Measurements from ENCODE around the gene GADD45B.
"Not testable (repeated sequence)": the region's sequence is repeated elsewhere in the genome, so short reads cannot be mapped to it uniquely, and the experiment has no call there.

Gene GADD45B

GRCh38 chr19:2449019-2449418, 26.9 kb upstream of the GADD45B start:
- Histone ChIP-seq H3K4me1 (ENCODE audit: control insufficient read depth, insufficient read depth, low read length) (0 out of 2 replicates have a peak, but pooled peaks cover 5% of the 10 kb centered on the region), H3K36me3 (ENCODE audit: control insufficient read depth, insufficient read depth, low read length) (peaks cover 26% of the 10 kb centered on the region), H3K9ac (ENCODE audit: low read length) (no peak overlapping the region), H3K27me3 (ENCODE audit: control insufficient read depth, insufficient read depth, low read length) (no peaks in the 10 kb centered on the region), H3K4me3 (ENCODE audit: low read depth, low read length) (no peak overlapping the region), H3K27ac (ENCODE audit: low read depth, low read length) (no peak overlapping the region), H3K9me3 (ENCODE audit: control insufficient read depth, insufficient read depth, low read depth, low read length) (no peaks in the 10 kb centered on the region)

DNA sequence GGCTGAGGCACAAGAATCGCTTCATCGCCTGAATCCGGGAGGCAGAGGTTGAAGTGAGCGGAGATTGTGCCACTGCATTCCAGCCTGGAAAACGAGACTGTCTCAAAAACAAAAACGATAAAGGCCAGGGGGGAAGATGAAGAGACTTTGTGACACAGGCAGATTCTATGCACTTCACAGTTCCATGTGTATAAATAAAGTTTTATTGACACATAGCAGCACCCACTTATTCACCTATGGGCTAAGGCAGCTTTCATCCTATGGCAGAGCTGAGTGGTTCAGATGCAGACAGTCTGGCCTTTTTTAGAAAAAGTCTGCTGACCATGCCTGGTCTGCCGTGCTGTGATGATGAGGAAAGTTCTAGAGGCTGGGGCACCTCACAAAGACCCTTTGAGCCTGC, 24.8 kb upstream of the GADD45B start:
- no peak overlapping the region for H3K4me3 ChIP-seq (ENCODE audit: low read depth, low read length)
- H3K27me3 ChIP-seq (ENCODE audit: control insufficient read depth, insufficient read depth, low read length), result no peaks in the 10 kb centered on the region
- no peak overlapping the region for H3K9ac ChIP-seq (ENCODE audit: low read length)
- peaks cover 14% of the 10 kb centered on the region; the same call in 1 of the 2 replicates for H3K4me1 ChIP-seq (ENCODE audit: control insufficient read depth, insufficient read depth, low read length)
- peaks cover 17% of the 10 kb centered on the region for H3K36me3 ChIP-seq (ENCODE audit: control insufficient read depth, insufficient read depth, low read length)
- no peak overlapping the region for H3K27ac ChIP-seq (ENCODE audit: low read depth, low read length)
- no peaks in the 10 kb centered on the region for H3K9me3 ChIP-seq (ENCODE audit: control insufficient read depth, insufficient read depth, low read depth, low read length)

DNA sequence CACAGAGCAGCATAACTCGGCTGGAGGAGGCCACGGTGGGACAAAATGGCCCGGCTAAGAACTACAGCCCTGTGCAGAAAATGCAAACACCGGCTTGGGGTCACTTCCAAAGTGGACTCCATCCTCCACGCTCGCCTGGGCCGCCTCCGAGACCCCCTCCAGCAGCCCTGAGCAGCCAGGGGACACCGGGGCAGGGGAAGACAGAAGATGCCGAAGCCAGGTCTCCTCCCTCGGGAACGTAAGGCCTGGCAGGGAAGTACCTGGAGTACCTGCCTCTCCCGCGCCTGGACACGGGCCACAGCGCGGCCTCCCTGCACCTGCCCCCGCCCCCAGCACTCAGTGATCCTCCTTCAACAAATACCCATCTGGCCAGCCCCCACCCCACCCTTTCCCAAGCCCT, 24.2 kb upstream of the GADD45B start:
- Histone ChIP-seq H3K9me3 (ENCODE audit: control insufficient read depth, insufficient read depth, low read depth, low read length) (no peaks in the 10 kb centered on the region), H3K27ac (ENCODE audit: low read depth, low read length) (no peak overlapping the region), H3K4me3 (ENCODE audit: low read depth, low read length) (no peak overlapping the region), H3K27me3 (ENCODE audit: control insufficient read depth, insufficient read depth, low read length) (no peaks in the 10 kb centered on the region), H3K4me1 (ENCODE audit: control insufficient read depth, insufficient read depth, low read length) (peaks cover 14% of the 10 kb centered on the region; the same call in 1 of the 2 replicates), H3K9ac (ENCODE audit: low read length) (no peak overlapping the region), H3K36me3 (ENCODE audit: control insufficient read depth, insufficient read depth, low read length) (peaks cover 17% of the 10 kb centered on the region)

- peaks cover 12% of the 10 kb centered on the region for H3K36me3 ChIP-seq (ENCODE audit: control insufficient read depth, insufficient read depth, low read length)
- no peaks in the 10 kb centered on the region for H3K9me3 ChIP-seq (ENCODE audit: control insufficient read depth, insufficient read depth, low read depth, low read length)
- no peak overlapping the region for H3K9ac ChIP-seq (ENCODE audit: low read length)
- H3K4me3 ChIP-seq (ENCODE audit: low read depth, low read length), result no peak overlapping the region
- H3K27ac ChIP-seq (ENCODE audit: low read depth, low read length), result no peak overlapping the region
- peaks cover 17% of the 10 kb centered on the region; the same call in 1 of the 2 replicates for H3K4me1 ChIP-seq (ENCODE audit: control insufficient read depth, insufficient read depth, low read length)
- no peaks in the 10 kb centered on the region for H3K27me3 ChIP-seq (ENCODE audit: control insufficient read depth, insufficient read depth, low read length)
These were observed 22.4 kb upstream of the GADD45B start for GRCh38 chr19:2453431-2454025.

DNA sequence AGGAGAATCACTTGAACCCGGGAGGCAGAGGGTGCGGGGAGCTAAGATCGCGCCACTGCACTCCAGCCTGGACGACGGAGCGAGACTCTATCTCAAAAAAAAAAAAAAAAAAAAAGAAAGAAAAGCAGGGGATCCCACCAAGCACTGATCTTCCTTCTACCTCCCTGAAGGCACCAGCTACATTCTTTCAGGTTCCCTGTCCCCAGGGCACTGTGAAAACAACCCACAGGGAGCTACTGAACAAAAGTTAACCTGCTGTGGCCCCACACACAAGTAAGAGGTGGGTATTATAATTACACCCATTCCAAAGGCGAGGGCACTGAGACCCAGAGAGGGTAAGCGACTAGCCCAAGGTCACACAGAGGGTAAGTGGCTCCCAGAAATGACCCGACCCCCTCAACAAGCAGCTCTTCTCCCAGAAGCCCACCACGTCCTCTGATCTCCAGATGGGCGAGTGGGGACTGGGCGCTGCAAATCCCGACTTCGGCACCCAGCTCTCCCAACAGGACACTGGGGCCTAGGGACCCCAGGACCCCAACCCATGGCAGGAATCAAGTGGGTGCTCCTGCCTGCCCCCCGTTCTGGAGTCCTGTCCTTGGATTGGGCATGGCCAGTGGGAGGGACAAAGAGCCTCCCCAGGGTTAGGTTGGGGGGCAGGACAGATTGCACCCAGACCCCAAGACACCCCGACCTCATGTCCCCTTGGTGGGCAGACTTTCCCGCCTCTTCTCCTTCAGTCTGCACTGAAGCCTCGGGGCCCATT, 21.5 kb upstream of the GADD45B start:
- no peaks in the 10 kb centered on the region for H3K27me3 ChIP-seq (ENCODE audit: control insufficient read depth, insufficient read depth, low read length)
- H3K4me3 ChIP-seq (ENCODE audit: low read depth, low read length), result no peak overlapping the region

DNA sequence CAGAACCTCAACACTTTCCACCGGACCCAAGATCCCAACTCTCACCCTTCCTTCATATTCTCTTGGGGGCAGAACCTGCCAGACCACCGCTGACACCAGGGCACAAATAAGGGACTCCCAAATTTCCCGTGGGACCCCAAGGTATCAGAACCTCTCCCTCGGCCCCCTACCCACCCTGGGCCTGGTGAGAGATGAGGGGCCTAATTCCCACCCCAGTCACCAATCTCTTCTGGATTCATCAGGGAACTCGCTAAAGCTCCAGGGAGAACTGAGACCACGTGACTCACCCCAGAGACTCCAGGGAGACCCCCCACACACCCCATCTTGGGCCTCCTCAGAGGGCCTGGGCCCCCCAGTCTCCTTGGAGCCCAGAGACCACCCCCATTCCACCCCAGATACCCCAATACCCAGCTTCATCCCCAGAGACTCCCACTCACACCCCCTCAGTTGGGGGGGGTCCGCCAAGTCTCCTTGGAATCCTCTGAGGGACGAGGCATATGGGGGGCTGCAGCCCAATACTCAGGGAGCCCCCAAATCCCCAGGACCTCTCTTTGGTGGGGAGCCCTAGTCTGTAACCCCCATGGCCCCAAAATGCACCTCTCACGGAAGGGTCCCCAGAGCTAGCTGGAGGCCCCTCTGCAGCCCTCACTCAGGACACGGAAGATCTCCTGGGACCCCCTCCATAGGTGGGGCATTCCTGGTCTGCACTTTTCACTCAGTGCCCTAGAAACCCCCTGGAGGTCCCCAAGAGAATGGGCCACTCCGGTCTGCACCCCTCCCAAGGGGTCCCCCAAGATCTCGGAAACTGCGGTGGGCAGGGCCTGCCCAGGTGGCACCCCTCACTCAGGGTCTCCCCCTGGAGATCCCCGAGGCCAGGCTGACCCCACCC, 20.7 kb upstream of the GADD45B start:
- Histone ChIP-seq H3K9ac (ENCODE audit: low read length) (peak overlapping the region; percentile 98), H3K27ac (ENCODE audit: low read depth, low read length) (no peak overlapping the region; the same call in 1 of the 2 replicates), H3K4me3 (ENCODE audit: low read depth, low read length) (peak overlapping the region; percentile 87), H3K9me3 (ENCODE audit: control insufficient read depth, insufficient read depth, low read depth, low read length) (no peaks in the 10 kb centered on the region), H3K4me1 (ENCODE audit: control insufficient read depth, insufficient read depth, low read length) (peaks cover 17% of the 10 kb centered on the region; the same call in 1 of the 2 replicates), H3K27me3 (ENCODE audit: control insufficient read depth, insufficient read depth, low read length) (no peaks in the 10 kb centered on the region), H3K36me3 (ENCODE audit: control insufficient read depth, insufficient read depth, low read length) (peaks cover 7% of the 10 kb centered on the region; the same call in 1 of the 2 replicates)

More for the DNA sequence above, 21.5 kb upstream of the GADD45B start:
- no peak overlapping the region for H3K27ac ChIP-seq (ENCODE audit: low read depth, low read length)
- H3K9me3 ChIP-seq (ENCODE audit: control insufficient read depth, insufficient read depth, low read depth, low read length), result no peaks in the 10 kb centered on the region
- H3K36me3 ChIP-seq (ENCODE audit: control insufficient read depth, insufficient read depth, low read length), result peaks cover 7% of the 10 kb centered on the region; the same call in 1 of the 2 replicates
- peaks cover 17% of the 10 kb centered on the region; the same call in 1 of the 2 replicates for H3K4me1 ChIP-seq (ENCODE audit: control insufficient read depth, insufficient read depth, low read length)
- no peak overlapping the region for H3K9ac ChIP-seq (ENCODE audit: low read length)

- Histone ChIP-seq H3K9me3 (ENCODE audit: control insufficient read depth, insufficient read depth, low read depth, low read length) (no peaks in the 10 kb centered on the region), H3K4me1 (ENCODE audit: control insufficient read depth, insufficient read depth, low read length) (peaks cover 17% of the 10 kb centered on the region; the same call in 1 of the 2 replicates), H3K4me3 (ENCODE audit: low read depth, low read length) (peak overlapping the region; percentile 87), H3K27ac (ENCODE audit: low read depth, low read length) (peak overlapping the region; percentile 91; the same call in 1 of the 2 replicates), H3K9ac (ENCODE audit: low read length) (peak overlapping the region; percentile 98), H3K27me3 (ENCODE audit: control insufficient read depth, insufficient read depth, low read length) (no peaks in the 10 kb centered on the region), H3K36me3 (ENCODE audit: control insufficient read depth, insufficient read depth, low read length) (peaks cover 5% of the 10 kb centered on the region; the same call in 1 of the 2 replicates)
These were observed 19.9 kb upstream of the GADD45B start for GRCh38 chr19:2455851-2456570.

GRCh38 chr19:2457394-2458037, 18.4 kb upstream of the GADD45B start:
- no peak overlapping the region for H3K27ac ChIP-seq (ENCODE audit: low read depth, low read length)
- peak overlapping the region; percentile 43 for H3K4me3 ChIP-seq (ENCODE audit: low read depth, low read length)

GRCh38 chr19:2458054-2458453, 17.9 kb upstream of the GADD45B start:
- Histone ChIP-seq H3K27ac (ENCODE audit: low read depth, low read length) (no peak overlapping the region), H3K9ac (ENCODE audit: low read length) (no peak overlapping the region), H3K4me1 (ENCODE audit: control insufficient read depth, insufficient read depth, low read length) (peaks cover 17% of the 10 kb centered on the region; the same call in 1 of the 2 replicates), H3K4me3 (ENCODE audit: low read depth, low read length) (no peak overlapping the region), H3K27me3 (ENCODE audit: control insufficient read depth, insufficient read depth, low read length) (no peaks in the 10 kb centered on the region), H3K36me3 (ENCODE audit: control insufficient read depth, insufficient read depth, low read length) (0 out of 2 replicates have a peak, but pooled peaks cover 1% of the 10 kb centered on the region), H3K9me3 (ENCODE audit: control insufficient read depth, insufficient read depth, low read depth, low read length) (no peaks in the 10 kb centered on the region)

More at GRCh38 chr19:2457394-2458037, 18.4 kb upstream of the GADD45B start:
- H3K9me3 ChIP-seq (ENCODE audit: control insufficient read depth, insufficient read depth, low read depth, low read length), result no peaks in the 10 kb centered on the region
- no peaks in the 10 kb centered on the region for H3K27me3 ChIP-seq (ENCODE audit: control insufficient read depth, insufficient read depth, low read length)
- H3K36me3 ChIP-seq (ENCODE audit: control insufficient read depth, insufficient read depth, low read length), result 0 out of 2 replicates have a peak, but pooled peaks cover 2% of the 10 kb centered on the region
- H3K9ac ChIP-seq (ENCODE audit: low read length), result peak overlapping the region; percentile 36
- peaks cover 17% of the 10 kb centered on the region; the same call in 1 of the 2 replicates for H3K4me1 ChIP-seq (ENCODE audit: control insufficient read depth, insufficient read depth, low read length)

DNA sequence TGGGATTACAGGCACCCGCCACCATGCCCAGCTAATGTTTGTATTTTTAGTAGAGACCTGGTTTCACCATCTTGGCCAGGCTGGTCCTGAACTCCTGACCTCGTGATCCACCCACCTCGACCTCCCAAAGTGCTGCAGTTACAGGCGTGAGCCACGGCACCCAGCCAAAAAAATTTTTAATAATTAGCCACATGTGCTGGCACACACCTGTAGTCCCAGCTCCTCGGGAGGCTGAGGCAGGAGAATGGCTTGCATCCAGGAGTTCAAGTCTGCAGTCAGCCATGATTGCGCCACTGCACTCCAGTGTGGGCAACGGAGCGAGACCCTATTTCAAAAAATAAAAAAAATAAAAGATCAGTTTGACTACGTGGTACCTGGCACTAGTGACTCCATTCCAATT, 17.2 kb upstream of the GADD45B start:
- not testable (repeated sequence) for H3K9ac ChIP-seq (ENCODE audit: low read length); H3K36me3 ChIP-seq (ENCODE audit: control insufficient read depth, insufficient read depth, low read length); H3K27me3 ChIP-seq (ENCODE audit: control insufficient read depth, insufficient read depth, low read length); H3K4me3 ChIP-seq (ENCODE audit: low read depth, low read length); H3K9me3 ChIP-seq (ENCODE audit: control insufficient read depth, insufficient read depth, low read depth, low read length); H3K27ac ChIP-seq (ENCODE audit: low read depth, low read length)
- H3K4me1 ChIP-seq (ENCODE audit: control insufficient read depth, insufficient read depth, low read length), result peaks cover 14% of the 10 kb centered on the region; the same call in 1 of the 2 replicates
